GM23248 (cell line): Measurements from ENCODE around the gene HHATL. TPM values are rescaled to one million over a fixed set of nuclear protein-coding genes. Genes with fewer than 3 reads are reported as not detected.

Experiments
- DNase-seq: peaks from one replicate; pipeline ENCODE4 v3.0.0-alpha.2; 2015
- H2AFZ ChIP-seq: fragments of 200-600 bp; sonication (generic); 2 replicates; pipeline ENCODE4 v1.6.1; 2016; ENCODE audit warnings: antibody characterized with exemption
- H3F3A ChIP-seq: fragments of 200-600 bp; sonication (generic); 2 replicates; pipeline ENCODE4 v1.6.1; 2016; ENCODE audit warnings: mild to moderate bottlenecking, antibody characterized with exemption, mixed run types; ENCODE audit not compliant: insufficient read depth
- H3K27ac ChIP-seq: fragments of 200-600 bp; sonication (generic); 2 replicates; pipeline ENCODE4 v1.5.1; 2016; ENCODE audit warnings: mild to moderate bottlenecking
- H3K27me3 ChIP-seq: fragments of 200-600 bp; sonication (generic); replicated peaks from 2 replicates; pipeline ENCODE4 v1.6.1; 2016; ENCODE audit warnings: mild to moderate bottlenecking; ENCODE audit not compliant: insufficient read depth
- H3K36me3 ChIP-seq: fragments of 200-600 bp; sonication (generic); 2 replicates; pipeline ENCODE4 v1.6.1; 2016; ENCODE audit warnings: low read depth, mild to moderate bottlenecking
- H3K4me1 ChIP-seq: fragments of 200-600 bp; sonication (generic); 2 replicates; pipeline ENCODE4 v1.6.1; 2016; ENCODE audit warnings: mild to moderate bottlenecking; ENCODE audit not compliant: insufficient read depth
- H3K4me2 ChIP-seq: fragments of 200-600 bp; sonication (generic); one replicate; pipeline ENCODE4 v1.6.1; 2016; ENCODE audit warnings: mild to moderate bottlenecking; ENCODE audit not compliant: unreplicated experiment
- H3K4me3 ChIP-seq: fragments of 200-600 bp; sonication (generic); 2 replicates; pipeline ENCODE4 v1.5.1; 2016; ENCODE audit warnings: mild to moderate bottlenecking
- H3K79me2 ChIP-seq: fragments of 200-600 bp; sonication (generic); 2 replicates; pipeline ENCODE4 v1.6.1; 2016; ENCODE audit warnings: mild to moderate bottlenecking; ENCODE audit not compliant: insufficient read depth
- H3K9ac ChIP-seq: fragments of 200-600 bp; sonication (generic); 2 replicates; pipeline ENCODE4 v1.6.1; 2016; ENCODE audit warnings: mild to moderate bottlenecking
- H3K9me2 ChIP-seq: fragments of 200-600 bp; sonication (generic); 2 replicates; pipeline ENCODE4 v1.6.1; 2016; ENCODE audit warnings: mixed run types, mild to moderate bottlenecking, moderate library complexity; ENCODE audit not compliant: insufficient read depth
- H3K9me3 ChIP-seq: fragments of 200-600 bp; sonication (generic); one replicate; pipeline ENCODE4 v1.6.1; 2017; ENCODE audit warnings: low read depth
- H4K20me1 ChIP-seq: fragments of 200-600 bp; sonication (generic); 2 replicates; pipeline ENCODE4 v1.6.0; 2016; ENCODE audit not compliant: insufficient read depth
- EZH2 ChIP-seq: fragments of 200-600 bp; sonication (generic); IDR thresholded peaks from 2 replicates; pipeline ENCODE4 v1.6.1; 2018; ENCODE audit warnings: antibody characterized with exemption, mild to moderate bottlenecking; ENCODE audit not compliant: insufficient read depth, poor library complexity, severe bottlenecking
- EZH2phosphoT487 ChIP-seq: fragments of 200-600 bp; sonication (generic); IDR thresholded peaks from 2 replicates; pipeline ENCODE4 v1.6.1; 2018; ENCODE audit warnings: antibody characterized with exemption, moderate library complexity, mild to moderate bottlenecking, low read depth; ENCODE audit not compliant: insufficient read depth
- WGBS, 2 experiments: methylation state at CpG; one replicate each; pipeline ENCODE4 v1.1.6; 2015 to 2017; ENCODE audit warnings: low lambda C conversion rate in 2 of 2, low coverage in 1 of 2; ENCODE audit errors: missing lambda C conversion rate in 2 of 2; 5-methylcytosine and 5-hydroxymethylcytosine counted together
- in situ Hi-C: fragments of 300-500 bp; cut with MboI; formaldehyde crosslinking; loops from 2 replicates; pipeline ENCODE4 v1.15.0; 2020
- polyA plus RNA-seq: library from polyadenylated mRNA; unstranded; fragments of >200 nt; fragmentation: Nextera tagmentation; extraction: Ambion mirVana; gene quantifications from 2 replicates; pipeline ENCODE4 v1.2.1, GENCODE V29; 2016
- total RNA-seq: library from RNA; depleted of rRNA; stranded (reverse); fragments of >200 nt; shearing (Covaris generic); gene quantifications from 2 replicates; pipeline ENCODE4 v1.2.3, GENCODE V29; 2014; rRNA removed

Gene HHATL
- total and polyA plus RNA-seq, 2 experiments from 2014 or later, result not detected

GRCh38 chr3:42647821-42648459 lies 54.7 kb downstream of the HHATL start:
- 50 to 51% methylated on average over 5 of the region's 5 CpGs for WGBS, 2 experiments

More at GRCh38 chr3:42647821-42648459, 54.7 kb downstream of the HHATL start:
- DNase-seq, result no peak
- Histone ChIP-seq H3K27me3 (no peaks in the 10 kb centered on the region), H3K27ac (peak overlapping the region; percentile 16), H3K4me3 (no peak overlapping the region), H3K4me2 (no peak overlapping the region), H4K20me1 (no peaks in the 10 kb centered on the region), H3K9me2 (no peaks in the 10 kb centered on the region), H3K79me2 (peaks cover 82% of the 10 kb centered on the region), H2AFZ (no peak overlapping the region), H3K9ac (peak overlapping the region; percentile 17; the same call in 1 of the 2 replicates), H3F3A (peaks cover 68% of the 10 kb centered on the region), H3K36me3 (peaks cover 39% of the 10 kb centered on the region), H3K9me3 (no peaks in the 10 kb centered on the region), H3K4me1 (peaks cover 44% of the 10 kb centered on the region)
- TF ChIP-seq EZH2phosphoT487, result no peak
- TF ChIP-seq EZH2, result no peak
- in situ Hi-C loops, result no loop called here

Other genes with a start within 250 kb of the HHATL start
- gene VIPR1, start 200.2 kb downstream of the HHATL start, total RNA-seq, result not detected in 2 replicates
- gene VIPR1, start 200.2 kb downstream of the HHATL start, polyA plus RNA-seq, result not detected in 2 replicates
- 67.3 and 80.1 TPM in 2 replicates for gene SEC22C, start 120.8 kb downstream of the HHATL start, total RNA-seq
- 55.9 and 56.9 TPM in 2 replicates for gene SEC22C, start 120.8 kb downstream of the HHATL start, polyA plus RNA-seq
- 11.1 and 23.5 TPM in 2 replicates for gene SS18L2, start 111.9 kb downstream of the HHATL start, total RNA-seq
- gene SS18L2, start 111.9 kb downstream of the HHATL start, polyA plus RNA-seq, result 46.9 and 49.1 TPM in 2 replicates
- 26.0 and 41.9 TPM in 2 replicates for gene NKTR, start 102.1 kb downstream of the HHATL start, total RNA-seq
- 25.8 and 32.6 TPM in 2 replicates for gene NKTR, start 102.1 kb downstream of the HHATL start, polyA plus RNA-seq
- gene ZBTB47, start 49.1 kb downstream of the HHATL start, total RNA-seq, result 65.4 and 72.8 TPM in 2 replicates
- gene ZBTB47, start 49.1 kb downstream of the HHATL start, polyA plus RNA-seq, result 5.2 TPM in 2 replicates
- not detected in 2 replicates for gene KLHL40, start 17.3 kb downstream of the HHATL start, total RNA-seq
- gene KLHL40, start 17.3 kb downstream of the HHATL start, polyA plus RNA-seq, result not detected in 2 replicates
- 0.22 and 1.3 TPM in 2 replicates for gene CCDC13, start 70.5 kb upstream of the HHATL start, total RNA-seq
- 0.41 and 1.1 TPM in 2 replicates for gene CCDC13, start 70.5 kb upstream of the HHATL start, polyA plus RNA-seq
- gene HIGD1A, start 101.7 kb upstream of the HHATL start, total RNA-seq, result 154 and 173 TPM in 2 replicates
- 211 and 217 TPM in 2 replicates for gene HIGD1A, start 101.7 kb upstream of the HHATL start, polyA plus RNA-seq
- 0.11 TPM in 1 of 2 replicates, not detected in the other for gene ACKR2, start 106.6 kb upstream of the HHATL start, total RNA-seq
- 0.23 and 0.32 TPM in 2 replicates for gene ACKR2, start 106.6 kb upstream of the HHATL start, polyA plus RNA-seq
- gene CYP8B1, start 173.1 kb upstream of the HHATL start, total RNA-seq, result not detected in 2 replicates
- gene CYP8B1, start 173.1 kb upstream of the HHATL start, polyA plus RNA-seq, result not detected in 2 replicates
- gene ZNF662, start 203.3 kb upstream of the HHATL start, total RNA-seq, result 1.4 and 1.5 TPM in 2 replicates
- gene ZNF662, start 203.3 kb upstream of the HHATL start, polyA plus RNA-seq, result 1.6 and 2.3 TPM in 2 replicates